ENCODE data around the gene KLHL29.

DNA sequence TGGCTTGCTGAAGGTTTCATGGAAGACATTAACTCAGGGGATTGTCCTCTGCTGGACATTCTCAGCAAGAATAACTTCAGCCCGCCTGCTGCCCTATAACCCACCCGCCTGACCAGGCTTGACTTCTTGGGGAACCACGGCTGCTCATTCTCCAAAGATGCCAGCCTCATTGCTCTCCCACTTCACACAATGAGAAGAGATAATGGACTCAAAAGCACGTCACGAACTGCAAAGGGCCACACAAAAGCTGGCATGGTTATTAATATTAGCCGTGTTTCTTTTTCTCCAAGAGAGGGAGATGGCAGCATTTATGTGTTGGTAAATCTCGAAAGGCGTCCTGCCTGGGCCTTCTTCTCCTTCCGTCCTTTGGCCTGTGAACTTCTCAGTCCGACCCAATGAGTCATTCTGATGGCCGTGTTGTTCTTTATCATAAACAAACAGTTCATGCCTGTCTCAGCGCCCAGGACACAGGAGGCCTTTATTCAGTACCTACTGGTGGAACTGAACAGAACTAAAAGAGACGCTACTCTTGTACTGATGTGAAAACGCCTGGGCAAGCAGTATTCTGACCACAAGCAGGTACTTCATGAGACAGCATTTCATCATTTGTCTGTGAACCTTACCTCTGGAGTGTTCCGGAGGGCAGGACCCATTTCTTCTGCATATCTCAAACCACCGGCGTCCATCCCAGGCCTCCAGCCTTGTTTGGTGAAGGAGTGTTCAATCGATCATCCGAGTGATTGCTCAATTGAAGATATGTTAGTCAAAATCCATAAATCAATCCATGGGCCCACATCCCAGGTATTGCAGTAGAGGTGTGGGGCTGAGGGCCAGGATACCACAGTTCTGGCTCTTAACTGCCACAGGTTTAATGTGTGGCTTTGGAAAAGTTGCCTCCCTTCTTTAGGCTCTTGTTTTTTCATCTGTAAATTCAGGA is 25.1 kb upstream of the KLHL29 start:
- TF ChIP-seq, protein P1, sequence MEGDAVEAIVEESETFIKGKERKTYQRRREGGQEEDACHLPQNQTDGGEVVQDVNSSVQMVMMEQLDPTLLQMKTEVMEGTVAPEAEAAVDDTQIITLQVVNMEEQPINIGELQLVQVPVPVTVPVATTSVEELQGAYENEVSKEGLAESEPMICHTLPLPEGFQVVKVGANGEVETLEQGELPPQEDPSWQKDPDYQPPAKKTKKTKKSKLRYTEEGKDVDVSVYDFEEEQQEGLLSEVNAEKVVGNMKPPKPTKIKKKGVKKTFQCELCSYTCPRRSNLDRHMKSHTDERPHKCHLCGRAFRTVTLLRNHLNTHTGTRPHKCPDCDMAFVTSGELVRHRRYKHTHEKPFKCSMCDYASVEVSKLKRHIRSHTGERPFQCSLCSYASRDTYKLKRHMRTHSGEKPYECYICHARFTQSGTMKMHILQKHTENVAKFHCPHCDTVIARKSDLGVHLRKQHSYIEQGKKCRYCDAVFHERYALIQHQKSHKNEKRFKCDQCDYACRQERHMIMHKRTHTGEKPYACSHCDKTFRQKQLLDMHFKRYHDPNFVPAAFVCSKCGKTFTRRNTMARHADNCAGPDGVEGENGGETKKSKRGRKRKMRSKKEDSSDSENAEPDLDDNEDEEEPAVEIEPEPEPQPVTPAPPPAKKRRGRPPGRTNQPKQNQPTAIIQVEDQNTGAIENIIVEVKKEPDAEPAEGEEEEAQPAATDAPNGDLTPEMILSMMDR (conservative IDR thresholded peaks at IDR 0.05; ENCODE audit: low read length) = no peak
- no peak for TF ChIP-seq EZH2phosphoT487 (IDR thresholded peaks at IDR 0.05; ENCODE audit: borderline replicate concordance, low read depth, low read length)

Measured in OCI-LY7 (cell line).